GM23248 (cell line): ENCODE measurements around the gene VKORC1L1. TPM values are rescaled to one million over a fixed set of nuclear protein-coding genes. Genes with fewer than 3 reads are reported as not detected.
"Not testable (repeated sequence)": the region's sequence is repeated elsewhere in the genome, so short reads cannot be mapped to it uniquely, and the experiment has no call there.

Source experiments
- DNase-seq: peaks from one replicate; pipeline ENCODE4 v3.0.0-alpha.2; 2015
- H2AFZ ChIP-seq: fragments of 200-600 bp; sonication (generic); 2 replicates; pipeline ENCODE4 v1.6.1; 2016; ENCODE audit warnings: antibody characterized with exemption
- H3F3A ChIP-seq: fragments of 200-600 bp; sonication (generic); 2 replicates; pipeline ENCODE4 v1.6.1; 2016; ENCODE audit warnings: mild to moderate bottlenecking, antibody characterized with exemption, mixed run types; ENCODE audit not compliant: insufficient read depth
- H3K27ac ChIP-seq: fragments of 200-600 bp; sonication (generic); 2 replicates; pipeline ENCODE4 v1.5.1; 2016; ENCODE audit warnings: mild to moderate bottlenecking
- H3K27me3 ChIP-seq: fragments of 200-600 bp; sonication (generic); replicated peaks from 2 replicates; pipeline ENCODE4 v1.6.1; 2016; ENCODE audit warnings: mild to moderate bottlenecking; ENCODE audit not compliant: insufficient read depth
- H3K36me3 ChIP-seq: fragments of 200-600 bp; sonication (generic); 2 replicates; pipeline ENCODE4 v1.6.1; 2016; ENCODE audit warnings: low read depth, mild to moderate bottlenecking
- H3K4me1 ChIP-seq: fragments of 200-600 bp; sonication (generic); 2 replicates; pipeline ENCODE4 v1.6.1; 2016; ENCODE audit warnings: mild to moderate bottlenecking; ENCODE audit not compliant: insufficient read depth
- H3K4me2 ChIP-seq: fragments of 200-600 bp; sonication (generic); one replicate; pipeline ENCODE4 v1.6.1; 2016; ENCODE audit warnings: mild to moderate bottlenecking; ENCODE audit not compliant: unreplicated experiment
- H3K4me3 ChIP-seq: fragments of 200-600 bp; sonication (generic); 2 replicates; pipeline ENCODE4 v1.5.1; 2016; ENCODE audit warnings: mild to moderate bottlenecking
- H3K79me2 ChIP-seq: fragments of 200-600 bp; sonication (generic); 2 replicates; pipeline ENCODE4 v1.6.1; 2016; ENCODE audit warnings: mild to moderate bottlenecking; ENCODE audit not compliant: insufficient read depth
- H3K9ac ChIP-seq: fragments of 200-600 bp; sonication (generic); 2 replicates; pipeline ENCODE4 v1.6.1; 2016; ENCODE audit warnings: mild to moderate bottlenecking
- H3K9me2 ChIP-seq: fragments of 200-600 bp; sonication (generic); 2 replicates; pipeline ENCODE4 v1.6.1; 2016; ENCODE audit warnings: mixed run types, mild to moderate bottlenecking, moderate library complexity; ENCODE audit not compliant: insufficient read depth
- H3K9me3 ChIP-seq: fragments of 200-600 bp; sonication (generic); one replicate; pipeline ENCODE4 v1.6.1; 2017; ENCODE audit warnings: low read depth
- H4K20me1 ChIP-seq: fragments of 200-600 bp; sonication (generic); 2 replicates; pipeline ENCODE4 v1.6.0; 2016; ENCODE audit not compliant: insufficient read depth
- WGBS, 2 experiments: methylation state at CpG; one replicate each; pipeline ENCODE4 v1.1.6; 2015 to 2017; ENCODE audit warnings: low lambda C conversion rate in 2 of 2, low coverage in 1 of 2; ENCODE audit errors: missing lambda C conversion rate in 2 of 2; 5-methylcytosine and 5-hydroxymethylcytosine counted together
- in situ Hi-C: fragments of 300-500 bp; cut with MboI; formaldehyde crosslinking; loops from 2 replicates; pipeline ENCODE4 v1.15.0; 2020
- polyA plus RNA-seq: library from polyadenylated mRNA; unstranded; fragments of >200 nt; fragmentation: Nextera tagmentation; extraction: Ambion mirVana; gene quantifications from 2 replicates; pipeline ENCODE4 v1.2.1, GENCODE V29; 2016
- total RNA-seq: library from RNA; depleted of rRNA; stranded (reverse); fragments of >200 nt; shearing (Covaris generic); gene quantifications from 2 replicates; pipeline ENCODE4 v1.2.3, GENCODE V29; 2014

Gene VKORC1L1
- total and polyA plus RNA-seq, 2 experiments from 2014 or later: 20.0 to 22.0 TPM

- H2AFZ ChIP-seq, H3K9me2 ChIP-seq, H3K27ac ChIP-seq, H3K9ac ChIP-seq, H3K79me2 ChIP-seq, H4K20me1 ChIP-seq, H3K4me2 ChIP-seq, H3K27me3 ChIP-seq, H3F3A ChIP-seq, H3K4me1 ChIP-seq, H3K36me3 ChIP-seq, DNase-seq, in situ Hi-C loops, H3K4me3 ChIP-seq, H3K9me3 ChIP-seq: not testable (repeated sequence)
- WGBS, 2 experiments: 95 to 96% methylated on average over 4 of the region's 4 CpGs
These were observed 14.2 kb upstream of the VKORC1L1 start for GRCh38 chr7:65858660-65859059.

GRCh38 chr7:65866244-65866643 lies 6.6 kb upstream of the VKORC1L1 start:
- H3K36me3 ChIP-seq, H4K20me1 ChIP-seq, H3K4me1 ChIP-seq, H3K4me2 ChIP-seq, H3K4me3 ChIP-seq, H3K9ac ChIP-seq, H3K9me2 ChIP-seq, H3K9me3 ChIP-seq, H3F3A ChIP-seq, H3K79me2 ChIP-seq, H3K27ac ChIP-seq, DNase-seq, H2AFZ ChIP-seq, H3K27me3 ChIP-seq, in situ Hi-C loops: not testable (repeated sequence)
- 7 to 14% methylated on average over 3 of the region's 3 CpGs for WGBS, 2 experiments

- H3K4me3 ChIP-seq, H3K79me2 ChIP-seq, H3K9me3 ChIP-seq, H3K27me3 ChIP-seq, H4K20me1 ChIP-seq, H3F3A ChIP-seq, H3K4me1 ChIP-seq, H3K36me3 ChIP-seq, H3K4me2 ChIP-seq, H3K27ac ChIP-seq, H2AFZ ChIP-seq, H3K9me2 ChIP-seq, in situ Hi-C loops, H3K9ac ChIP-seq: not testable (repeated sequence)
- 70 to 72% methylated on average over 2 of the region's 2 CpGs for WGBS, 2 experiments
- peak; percentile 7 for DNase-seq
These were observed 5.2 kb upstream of the VKORC1L1 start for GRCh38 chr7:65867681-65868080.

- H3K4me2 ChIP-seq, H3K27ac ChIP-seq, H4K20me1 ChIP-seq, H3F3A ChIP-seq, H2AFZ ChIP-seq, H3K79me2 ChIP-seq, H3K36me3 ChIP-seq, H3K4me3 ChIP-seq, H3K4me1 ChIP-seq, H3K9me2 ChIP-seq, H3K27me3 ChIP-seq, H3K9ac ChIP-seq, H3K9me3 ChIP-seq, in situ Hi-C loops: not testable (repeated sequence)
- DNase-seq: peak; percentile 61
- 50 to 58% methylated on average over 5 of the region's 5 CpGs for WGBS, 2 experiments
These were observed 3.6 kb upstream of the VKORC1L1 start for GRCh38 chr7:65869312-65869711.

- H3F3A ChIP-seq, H3K4me3 ChIP-seq, H3K9ac ChIP-seq, H3K4me2 ChIP-seq, H3K27me3 ChIP-seq, in situ Hi-C loops, H4K20me1 ChIP-seq, H3K9me2 ChIP-seq, H3K36me3 ChIP-seq, H3K9me3 ChIP-seq, H3K4me1 ChIP-seq: not testable (repeated sequence)
- 8 to 24% methylated on average over 2 of the region's 2 CpGs for WGBS, 2 experiments
- DNase-seq: peak; percentile 12
- Histone ChIP-seq H2AFZ (peak overlapping the region; percentile 75), H3K27ac (peak overlapping the region; percentile 24; the same call in 1 of the 2 replicates), H3K79me2 (peaks cover 28% of the 10 kb centered on the region)
These were observed 1.4 kb upstream of the VKORC1L1 start for GRCh38 chr7:65871451-65871850.

GRCh38 chr7:65873582-65874193 lies 814 bp downstream of the VKORC1L1 start:
- H4K20me1 ChIP-seq, H3K4me1 ChIP-seq, in situ Hi-C loops, H3K36me3 ChIP-seq, H3K9me2 ChIP-seq, H3F3A ChIP-seq, H3K9me3 ChIP-seq, H3K27me3 ChIP-seq: not testable (repeated sequence)
- Histone ChIP-seq H3K4me2 (peak overlapping the region; percentile 89), H3K27ac (peak overlapping the region; percentile 63), H3K9ac (peak overlapping the region; percentile 95), H3K79me2 (peaks cover 51% of the 10 kb centered on the region), H3K4me3 (peak overlapping the region; percentile 96), H2AFZ (peak overlapping the region; percentile 89)
- peak; percentile 43 for DNase-seq
- WGBS, 2 experiments: 1 to 3% methylated on average over 12 to 51 of the region's 57 CpGs

- peak; percentile 12 for DNase-seq
- H3K36me3 ChIP-seq, H3K27ac ChIP-seq, H3K9me2 ChIP-seq, H4K20me1 ChIP-seq, H3K9ac ChIP-seq, in situ Hi-C loops, H3F3A ChIP-seq, H3K4me3 ChIP-seq, H3K4me1 ChIP-seq, H3K27me3 ChIP-seq, H3K4me2 ChIP-seq, H2AFZ ChIP-seq, H3K9me3 ChIP-seq: not testable (repeated sequence)
- H3K79me2 ChIP-seq: peaks cover 70% of the 10 kb centered on the region
- 84 to 85% methylated on average over 4 of the region's 4 CpGs for WGBS, 2 experiments
These were observed 2.8 kb downstream of the VKORC1L1 start for GRCh38 chr7:65875715-65876114.
